ENCODE results near the gene ACACA. TPM values are rescaled to one million over a fixed set of nuclear protein-coding genes. Genes with fewer than 3 reads are reported as not detected.

Gene ACACA
- total RNA-seq, 1 experiment from 2014 or later = 84.2 TPM

GRCh38 chr17:37064956-37065355, 341.7 kb downstream of the ACACA start:
- Histone ChIP-seq H4K20me1 (ENCODE audit: insufficient read depth, low read depth, low read length) (no peaks in the 10 kb centered on the region; the same call in 1 of the 2 replicates), H3K9me2 (replicated peaks; ENCODE audit: insufficient read depth, low read length) (no peaks in the 10 kb centered on the region), H3K27me3 (ENCODE audit: low read length) (no peaks in the 10 kb centered on the region), H3K27ac (ENCODE audit: low read length) (no peak overlapping the region), H3K4me1 (ENCODE audit: low read length) (no peaks in the 10 kb centered on the region), H3K4me2 (ENCODE audit: low read depth, low read length, poor library complexity, severe bottlenecking) (no peak overlapping the region), H3K79me2 (ENCODE audit: low read length) (no peaks in the 10 kb centered on the region), H3K36me3 (ENCODE audit: insufficient read depth, low read length) (no peaks in the 10 kb centered on the region), H2AFZ (ENCODE audit: low read length) (no peak overlapping the region), H3K4me3 (ENCODE audit: low read length) (no peak overlapping the region), H3K9me3 (ENCODE audit: low read length) (no peaks in the 10 kb centered on the region), H3K9ac (ENCODE audit: low read length) (no peak overlapping the region)
- DNase-seq = no peak

- Histone ChIP-seq H3K36me3 (ENCODE audit: insufficient read depth, low read length) (no peaks in the 10 kb centered on the region), H3K27ac (ENCODE audit: low read length) (no peak overlapping the region), H3K4me2 (ENCODE audit: low read depth, low read length, poor library complexity, severe bottlenecking) (no peak overlapping the region), H3K9me2 (replicated peaks; ENCODE audit: insufficient read depth, low read length) (no peaks in the 10 kb centered on the region), H4K20me1 (ENCODE audit: insufficient read depth, low read depth, low read length) (no peaks in the 10 kb centered on the region; the same call in 1 of the 2 replicates), H3K4me3 (ENCODE audit: low read length) (no peak overlapping the region), H3K79me2 (ENCODE audit: low read length) (no peaks in the 10 kb centered on the region), H3K9ac (ENCODE audit: low read length) (no peak overlapping the region), H2AFZ (ENCODE audit: low read length) (no peak overlapping the region), H3K4me1 (ENCODE audit: low read length) (no peaks in the 10 kb centered on the region), H3K9me3 (ENCODE audit: low read length) (no peaks in the 10 kb centered on the region), H3K27me3 (ENCODE audit: low read length) (no peaks in the 10 kb centered on the region)
- no peak for DNase-seq
These were observed 342.4 kb downstream of the ACACA start for GRCh38 chr17:37064206-37064605.

- Histone ChIP-seq H4K20me1 (ENCODE audit: insufficient read depth, low read depth, low read length) (no peaks in the 10 kb centered on the region; the same call in 1 of the 2 replicates), H3K36me3 (ENCODE audit: insufficient read depth, low read length) (no peaks in the 10 kb centered on the region), H3K9me2 (replicated peaks; ENCODE audit: insufficient read depth, low read length) (no peaks in the 10 kb centered on the region), H3K4me1 (ENCODE audit: low read length) (no peaks in the 10 kb centered on the region), H3K9me3 (ENCODE audit: low read length) (no peaks in the 10 kb centered on the region), H3K79me2 (ENCODE audit: low read length) (no peaks in the 10 kb centered on the region), H3K9ac (ENCODE audit: low read length) (no peak overlapping the region), H3K4me2 (ENCODE audit: low read depth, low read length, poor library complexity, severe bottlenecking) (no peak overlapping the region), H3K4me3 (ENCODE audit: low read length) (no peak overlapping the region), H3K27ac (ENCODE audit: low read length) (no peak overlapping the region), H2AFZ (ENCODE audit: low read length) (no peak overlapping the region), H3K27me3 (ENCODE audit: low read length) (no peaks in the 10 kb centered on the region)
- DNase-seq = no peak
These were observed 344.6 kb downstream of the ACACA start for GRCh38 chr17:37062021-37062420.

- Histone ChIP-seq H2AFZ (ENCODE audit: low read length) (no peak overlapping the region), H4K20me1 (ENCODE audit: insufficient read depth, low read depth, low read length) (no peaks in the 10 kb centered on the region; the same call in 1 of the 2 replicates), H3K27ac (ENCODE audit: low read length) (no peak overlapping the region), H3K4me3 (ENCODE audit: low read length) (no peak overlapping the region), H3K9me2 (replicated peaks; ENCODE audit: insufficient read depth, low read length) (no peaks in the 10 kb centered on the region), H3K79me2 (ENCODE audit: low read length) (no peaks in the 10 kb centered on the region), H3K4me2 (ENCODE audit: low read depth, low read length, poor library complexity, severe bottlenecking) (no peak overlapping the region), H3K9ac (ENCODE audit: low read length) (no peak overlapping the region), H3K36me3 (ENCODE audit: insufficient read depth, low read length) (no peaks in the 10 kb centered on the region), H3K27me3 (ENCODE audit: low read length) (no peaks in the 10 kb centered on the region), H3K4me1 (ENCODE audit: low read length) (no peaks in the 10 kb centered on the region), H3K9me3 (ENCODE audit: low read length) (no peaks in the 10 kb centered on the region)
- DNase-seq = no peak
These were observed 345.7 kb downstream of the ACACA start for GRCh38 chr17:37060928-37061327.

- H3K4me3 ChIP-seq (ENCODE audit: low read length) = no peak overlapping the region
- no peaks in the 10 kb centered on the region for H3K36me3 ChIP-seq (ENCODE audit: insufficient read depth, low read length)
- no peaks in the 10 kb centered on the region for H3K27me3 ChIP-seq (ENCODE audit: low read length)
- no peaks in the 10 kb centered on the region for H3K9me2 ChIP-seq (replicated peaks; ENCODE audit: insufficient read depth, low read length)
- H3K9ac ChIP-seq (ENCODE audit: low read length) = no peak overlapping the region
- H3K4me1 ChIP-seq (ENCODE audit: low read length) = no peaks in the 10 kb centered on the region
- no peaks in the 10 kb centered on the region; the same call in 1 of the 2 replicates for H4K20me1 ChIP-seq (ENCODE audit: insufficient read depth, low read depth, low read length)
- no peak overlapping the region for H3K27ac ChIP-seq (ENCODE audit: low read length)
- H3K79me2 ChIP-seq (ENCODE audit: low read length) = no peaks in the 10 kb centered on the region
- no peaks in the 10 kb centered on the region for H3K9me3 ChIP-seq (ENCODE audit: low read length)
- DNase-seq = no peak
- no peak overlapping the region for H3K4me2 ChIP-seq (ENCODE audit: low read depth, low read length, poor library complexity, severe bottlenecking)
- H2AFZ ChIP-seq (ENCODE audit: low read length) = no peak overlapping the region
These were observed 346.5 kb downstream of the ACACA start for GRCh38 chr17:37060094-37060493.

- H3K27me3 ChIP-seq (ENCODE audit: low read length) = no peaks in the 10 kb centered on the region
- no peaks in the 10 kb centered on the region for H3K79me2 ChIP-seq (ENCODE audit: low read length)
- no peak for DNase-seq
- no peak overlapping the region for H3K4me3 ChIP-seq (ENCODE audit: low read length)
- peaks cover 5% of the 10 kb centered on the region; the same call in 1 of the 2 replicates for H4K20me1 ChIP-seq (ENCODE audit: insufficient read depth, low read depth, low read length)
- H3K27ac ChIP-seq (ENCODE audit: low read length) = no peak overlapping the region
- H3K9me2 ChIP-seq (replicated peaks; ENCODE audit: insufficient read depth, low read length) = no peaks in the 10 kb centered on the region
- no peaks in the 10 kb centered on the region for H3K9me3 ChIP-seq (ENCODE audit: low read length)
- H2AFZ ChIP-seq (ENCODE audit: low read length) = no peak overlapping the region
- H3K4me1 ChIP-seq (ENCODE audit: low read length) = no peaks in the 10 kb centered on the region
- no peak overlapping the region for H3K9ac ChIP-seq (ENCODE audit: low read length)
- no peak overlapping the region for H3K4me2 ChIP-seq (ENCODE audit: low read depth, low read length, poor library complexity, severe bottlenecking)
- no peaks in the 10 kb centered on the region for H3K36me3 ChIP-seq (ENCODE audit: insufficient read depth, low read length)
These were observed 347.1 kb downstream of the ACACA start for GRCh38 chr17:37059493-37059892.

GRCh38 chr17:37056622-37057021, 350.0 kb downstream of the ACACA start:
- Histone ChIP-seq H2AFZ (ENCODE audit: low read length) (no peak overlapping the region), H3K79me2 (ENCODE audit: low read length) (no peaks in the 10 kb centered on the region), H3K27me3 (ENCODE audit: low read length) (no peaks in the 10 kb centered on the region), H3K4me1 (ENCODE audit: low read length) (no peaks in the 10 kb centered on the region), H3K27ac (ENCODE audit: low read length) (no peak overlapping the region), H3K9me3 (ENCODE audit: low read length) (no peaks in the 10 kb centered on the region), H3K9me2 (replicated peaks; ENCODE audit: insufficient read depth, low read length) (no peaks in the 10 kb centered on the region), H3K9ac (ENCODE audit: low read length) (no peak overlapping the region), H4K20me1 (ENCODE audit: insufficient read depth, low read depth, low read length) (peaks cover 5% of the 10 kb centered on the region; the same call in 1 of the 2 replicates), H3K36me3 (ENCODE audit: insufficient read depth, low read length) (no peaks in the 10 kb centered on the region), H3K4me2 (ENCODE audit: low read depth, low read length, poor library complexity, severe bottlenecking) (no peak overlapping the region), H3K4me3 (ENCODE audit: low read length) (no peak overlapping the region)
- DNase-seq = no peak

- Histone ChIP-seq H3K9ac (ENCODE audit: low read length) (no peak overlapping the region), H3K9me3 (ENCODE audit: low read length) (no peaks in the 10 kb centered on the region), H3K9me2 (replicated peaks; ENCODE audit: insufficient read depth, low read length) (no peaks in the 10 kb centered on the region), H3K27me3 (ENCODE audit: low read length) (no peaks in the 10 kb centered on the region), H3K36me3 (ENCODE audit: insufficient read depth, low read length) (no peaks in the 10 kb centered on the region), H4K20me1 (ENCODE audit: insufficient read depth, low read depth, low read length) (0 out of 2 replicates have a peak, but pooled peaks cover 5% of the 10 kb centered on the region), H3K27ac (ENCODE audit: low read length) (no peak overlapping the region), H3K4me2 (ENCODE audit: low read depth, low read length, poor library complexity, severe bottlenecking) (no peak overlapping the region), H2AFZ (ENCODE audit: low read length) (no peak overlapping the region), H3K4me1 (ENCODE audit: low read length) (no peaks in the 10 kb centered on the region), H3K79me2 (ENCODE audit: low read length) (no peaks in the 10 kb centered on the region), H3K4me3 (ENCODE audit: low read length) (no peak overlapping the region)
- DNase-seq = no peak
These were observed 351.7 kb downstream of the ACACA start for GRCh38 chr17:37054894-37055293.

- H3K4me1 ChIP-seq (ENCODE audit: low read length) = peaks cover 1% of the 10 kb centered on the region
- no peak overlapping the region for H3K9ac ChIP-seq (ENCODE audit: low read length)
- no peak overlapping the region for H2AFZ ChIP-seq (ENCODE audit: low read length)
- no peaks in the 10 kb centered on the region; the same call in 1 of the 2 replicates for H3K36me3 ChIP-seq (ENCODE audit: insufficient read depth, low read length)
- no peak for DNase-seq
- H3K27ac ChIP-seq (ENCODE audit: low read length) = no peak overlapping the region
- H4K20me1 ChIP-seq (ENCODE audit: insufficient read depth, low read depth, low read length) = 0 out of 2 replicates have a peak, but pooled peaks cover 5% of the 10 kb centered on the region
- H3K4me2 ChIP-seq (ENCODE audit: low read depth, low read length, poor library complexity, severe bottlenecking) = no peak overlapping the region
- H3K4me3 ChIP-seq (ENCODE audit: low read length) = no peak overlapping the region
- peaks cover 7% of the 10 kb centered on the region for H3K79me2 ChIP-seq (ENCODE audit: low read length)
- no peaks in the 10 kb centered on the region for H3K9me3 ChIP-seq (ENCODE audit: low read length)
- H3K27me3 ChIP-seq (ENCODE audit: low read length) = no peaks in the 10 kb centered on the region
- H3K9me2 ChIP-seq (replicated peaks; ENCODE audit: insufficient read depth, low read length) = no peaks in the 10 kb centered on the region
These were observed 354.2 kb downstream of the ACACA start for GRCh38 chr17:37052450-37052849.
